Measurements from ENCODE around the gene ITPR3.

Gene ITPR3

DNA sequence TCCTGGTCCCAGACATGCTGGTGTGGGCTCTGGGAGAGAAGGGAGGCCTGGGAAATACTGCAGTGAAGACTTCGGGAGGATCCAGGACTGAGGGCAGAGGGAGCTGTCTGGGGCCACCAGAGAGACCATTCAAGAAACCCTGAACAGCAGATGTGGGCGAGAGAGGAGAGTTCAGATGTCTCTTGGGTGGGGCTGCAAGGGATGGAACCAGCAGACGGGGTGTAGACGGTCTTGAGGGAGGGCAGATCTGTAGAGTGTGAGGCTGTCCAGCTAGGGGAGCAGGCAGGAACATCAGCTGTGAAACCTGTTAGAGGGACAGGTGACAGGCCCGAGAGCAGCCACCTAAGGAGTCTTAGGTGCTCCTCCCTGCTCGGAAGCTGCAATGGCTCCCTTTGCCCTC is 38.9 kb downstream of the ITPR3 start:
- TF ChIP-seq, protein P1, sequence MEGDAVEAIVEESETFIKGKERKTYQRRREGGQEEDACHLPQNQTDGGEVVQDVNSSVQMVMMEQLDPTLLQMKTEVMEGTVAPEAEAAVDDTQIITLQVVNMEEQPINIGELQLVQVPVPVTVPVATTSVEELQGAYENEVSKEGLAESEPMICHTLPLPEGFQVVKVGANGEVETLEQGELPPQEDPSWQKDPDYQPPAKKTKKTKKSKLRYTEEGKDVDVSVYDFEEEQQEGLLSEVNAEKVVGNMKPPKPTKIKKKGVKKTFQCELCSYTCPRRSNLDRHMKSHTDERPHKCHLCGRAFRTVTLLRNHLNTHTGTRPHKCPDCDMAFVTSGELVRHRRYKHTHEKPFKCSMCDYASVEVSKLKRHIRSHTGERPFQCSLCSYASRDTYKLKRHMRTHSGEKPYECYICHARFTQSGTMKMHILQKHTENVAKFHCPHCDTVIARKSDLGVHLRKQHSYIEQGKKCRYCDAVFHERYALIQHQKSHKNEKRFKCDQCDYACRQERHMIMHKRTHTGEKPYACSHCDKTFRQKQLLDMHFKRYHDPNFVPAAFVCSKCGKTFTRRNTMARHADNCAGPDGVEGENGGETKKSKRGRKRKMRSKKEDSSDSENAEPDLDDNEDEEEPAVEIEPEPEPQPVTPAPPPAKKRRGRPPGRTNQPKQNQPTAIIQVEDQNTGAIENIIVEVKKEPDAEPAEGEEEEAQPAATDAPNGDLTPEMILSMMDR (IDR thresholded peaks at IDR 0.05; ENCODE audit: control insufficient read depth, extremely low read depth, insufficient read depth), result no peak
- no peak for DNase-seq (ENCODE audit: low read depth)
- H3K4me3 ChIP-seq (ENCODE audit: low read depth, low read length), result no peak overlapping the region

DNA sequence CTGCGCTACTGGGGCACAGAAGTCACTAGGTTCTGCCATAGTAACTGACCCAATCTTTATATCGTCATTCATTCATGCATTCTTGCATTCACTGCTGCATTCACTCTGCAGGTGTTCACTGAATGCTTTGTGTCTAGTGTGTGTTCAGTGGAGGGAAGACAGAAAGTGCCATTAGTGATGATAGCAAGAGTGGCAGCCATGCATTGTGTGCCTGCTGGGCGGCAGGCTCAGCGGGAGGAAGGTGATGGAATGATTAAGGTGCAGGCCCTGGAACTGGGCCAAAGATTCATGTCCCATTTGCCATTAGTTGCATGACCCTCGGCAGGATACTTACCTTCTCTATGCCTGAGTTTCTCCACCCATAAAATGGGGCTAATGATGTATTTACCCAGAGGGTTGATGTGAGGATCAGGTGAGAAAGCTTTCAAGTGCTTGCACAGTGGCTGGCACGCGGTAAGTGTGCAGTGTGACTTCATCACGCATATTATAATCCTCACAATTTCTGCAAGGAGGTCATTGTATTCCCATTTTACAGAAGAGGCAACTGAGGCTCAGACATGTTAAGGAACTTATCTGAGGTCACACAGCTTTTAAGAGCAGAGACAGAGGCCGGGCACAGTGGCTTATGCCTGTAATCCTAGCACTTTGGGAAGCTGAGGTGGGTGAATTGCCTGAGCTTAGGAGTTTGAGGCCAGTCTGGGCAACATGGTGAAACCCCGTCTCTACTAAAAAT is 40.1 kb downstream of the ITPR3 start:
- no peak for DNase-seq (ENCODE audit: low read depth)
- no peak overlapping the region for H3K4me3 ChIP-seq (ENCODE audit: low read depth, low read length)
- TF ChIP-seq, protein P1 (IDR thresholded peaks at IDR 0.05; ENCODE audit: control insufficient read depth, extremely low read depth, insufficient read depth), result no peak

GRCh38 chr6:33662318-33662717 is 41.2 kb downstream of the ITPR3 start:
- H3K4me3 ChIP-seq (ENCODE audit: low read depth, low read length), result no peak overlapping the region
- no peak for DNase-seq (ENCODE audit: low read depth)
- TF ChIP-seq, protein P1 (IDR thresholded peaks at IDR 0.05; ENCODE audit: control insufficient read depth, extremely low read depth, insufficient read depth), result no peak

DNA sequence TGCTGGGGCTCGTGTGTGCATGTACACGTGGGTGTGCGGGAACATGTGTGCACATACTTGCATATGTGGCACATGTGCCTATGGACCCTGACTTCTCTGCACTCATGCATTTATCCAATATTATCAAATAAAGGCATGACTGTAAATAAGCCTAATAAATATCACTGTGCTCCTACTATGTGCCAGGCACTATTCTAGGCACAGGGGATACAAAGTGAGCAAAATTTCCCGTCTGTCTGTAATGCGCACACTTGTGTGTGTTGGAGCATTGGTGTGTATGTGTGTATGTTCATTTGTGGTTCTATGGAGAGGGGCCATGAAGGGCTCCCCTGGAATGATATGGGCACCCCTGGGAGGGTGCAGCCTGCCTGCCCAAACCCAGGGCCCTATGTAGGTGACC is 41.9 kb downstream of the ITPR3 start:
- H3K4me3 ChIP-seq (ENCODE audit: low read depth, low read length), result no peak overlapping the region
- TF ChIP-seq, protein P1 (IDR thresholded peaks at IDR 0.05; ENCODE audit: control insufficient read depth, extremely low read depth, insufficient read depth), result no peak
- no peak for DNase-seq (ENCODE audit: low read depth)

- no peak for DNase-seq (ENCODE audit: low read depth)
- no peak overlapping the region for H3K4me3 ChIP-seq (ENCODE audit: low read depth, low read length)
- TF ChIP-seq, protein P1 (IDR thresholded peaks at IDR 0.05; ENCODE audit: control insufficient read depth, extremely low read depth, insufficient read depth), result no peak
These were observed 42.8 kb downstream of the ITPR3 start for GRCh38 chr6:33663727-33664449.

DNA sequence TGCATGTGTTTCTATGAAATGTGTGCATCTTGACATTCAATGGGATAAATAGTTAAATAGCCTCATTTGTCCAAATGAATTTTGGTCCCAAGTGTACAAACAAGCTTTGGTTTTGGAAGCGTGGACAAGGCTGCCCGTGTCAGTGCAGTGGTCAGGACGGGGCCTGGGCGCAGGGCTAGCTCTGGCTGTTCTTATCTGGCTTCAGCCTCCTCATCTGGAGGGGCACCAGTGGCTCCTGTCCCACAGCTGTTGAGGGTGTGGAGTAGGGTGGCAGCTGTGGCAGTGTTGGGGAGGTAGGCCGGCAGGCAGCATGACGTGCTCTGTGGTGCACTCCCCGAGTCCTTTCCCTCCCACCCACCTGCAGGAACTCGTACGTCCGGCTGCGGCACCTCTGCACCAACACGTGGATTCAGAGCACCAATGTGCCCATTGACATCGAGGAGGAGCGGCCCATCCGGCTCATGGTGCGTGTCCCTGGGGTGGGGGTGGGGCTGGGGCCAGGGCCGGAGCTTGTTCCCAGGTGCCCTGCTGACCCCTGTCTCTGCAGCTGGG is 43.5 kb downstream of the ITPR3 start:
- DNase-seq (ENCODE audit: low read depth), result no peak
- H3K4me3 ChIP-seq (ENCODE audit: low read depth, low read length), result no peak overlapping the region
- TF ChIP-seq, protein P1 (IDR thresholded peaks at IDR 0.05; ENCODE audit: control insufficient read depth, extremely low read depth, insufficient read depth), result no peak
